GM12891 (cell line): Measurements from ENCODE around the gene CDX2. TPM values are rescaled to one million over a fixed set of nuclear protein-coding genes. Genes with fewer than 3 reads are reported as not detected.
"Not testable (repeated sequence)": the region's sequence is repeated elsewhere in the genome, so short reads cannot be mapped to it uniquely, and the experiment has no call there.

Source experiments
- DNase-seq: peaks from one replicate; pipeline ENCODE4 v3.0.0; 2011; ENCODE audit warnings: low spot score; ENCODE audit not compliant: insufficient read length
- FAIRE-seq: peaks from 2 replicates; lab custom pipeline; 2011; peaks lifted over from hg19 to GRCh38; lab: Jason Lieb, UNC
- PAX5 ChIP-seq: IDR thresholded peaks from 2 replicates; pipeline ENCODE4 v1.6.1; 2011; ENCODE audit warnings: low read length, moderate library complexity, mild to moderate bottlenecking; ENCODE audit not compliant: insufficient read depth, severe bottlenecking
- POLR2A ChIP-seq: IDR thresholded peaks from 2 replicates; pipeline ENCODE4 v1.6.1; 2011; ENCODE audit warnings: low read depth, low read length, control low read depth
- POLR2AphosphoS5 ChIP-seq: IDR thresholded peaks from 2 replicates; pipeline ENCODE4 v1.6.1; 2011; ENCODE audit warnings: low read depth, low read length, control low read depth
- POU2F2 ChIP-seq: IDR thresholded peaks from 2 replicates; pipeline ENCODE4 v1.6.1; 2011; ENCODE audit warnings: low read depth, mild to moderate bottlenecking, control low read depth, low read length, moderate library complexity
- SPI1 ChIP-seq: IDR thresholded peaks from 2 replicates; pipeline ENCODE4 v1.6.1; 2011; ENCODE audit warnings: low read depth, low read length, control low read depth
- TAF1 ChIP-seq: IDR thresholded peaks from 2 replicates; pipeline ENCODE4 v1.6.1; 2011; ENCODE audit warnings: low read depth, low read length, control low read depth
- polyA plus RNA-seq: library from polyadenylated mRNA; unstranded; fragments of >200 nt; gene quantifications from one replicate; pipeline ENCODE4 v1.2.1, GENCODE V29; 2012; ENCODE audit warnings: low read depth, missing spikeins, inconsistent platforms; ENCODE audit not compliant: missing spikeins

Gene CDX2, protein sequence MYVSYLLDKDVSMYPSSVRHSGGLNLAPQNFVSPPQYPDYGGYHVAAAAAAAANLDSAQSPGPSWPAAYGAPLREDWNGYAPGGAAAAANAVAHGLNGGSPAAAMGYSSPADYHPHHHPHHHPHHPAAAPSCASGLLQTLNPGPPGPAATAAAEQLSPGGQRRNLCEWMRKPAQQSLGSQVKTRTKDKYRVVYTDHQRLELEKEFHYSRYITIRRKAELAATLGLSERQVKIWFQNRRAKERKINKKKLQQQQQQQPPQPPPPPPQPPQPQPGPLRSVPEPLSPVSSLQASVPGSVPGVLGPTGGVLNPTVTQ
- not detected for polyA plus RNA-seq

DNA sequence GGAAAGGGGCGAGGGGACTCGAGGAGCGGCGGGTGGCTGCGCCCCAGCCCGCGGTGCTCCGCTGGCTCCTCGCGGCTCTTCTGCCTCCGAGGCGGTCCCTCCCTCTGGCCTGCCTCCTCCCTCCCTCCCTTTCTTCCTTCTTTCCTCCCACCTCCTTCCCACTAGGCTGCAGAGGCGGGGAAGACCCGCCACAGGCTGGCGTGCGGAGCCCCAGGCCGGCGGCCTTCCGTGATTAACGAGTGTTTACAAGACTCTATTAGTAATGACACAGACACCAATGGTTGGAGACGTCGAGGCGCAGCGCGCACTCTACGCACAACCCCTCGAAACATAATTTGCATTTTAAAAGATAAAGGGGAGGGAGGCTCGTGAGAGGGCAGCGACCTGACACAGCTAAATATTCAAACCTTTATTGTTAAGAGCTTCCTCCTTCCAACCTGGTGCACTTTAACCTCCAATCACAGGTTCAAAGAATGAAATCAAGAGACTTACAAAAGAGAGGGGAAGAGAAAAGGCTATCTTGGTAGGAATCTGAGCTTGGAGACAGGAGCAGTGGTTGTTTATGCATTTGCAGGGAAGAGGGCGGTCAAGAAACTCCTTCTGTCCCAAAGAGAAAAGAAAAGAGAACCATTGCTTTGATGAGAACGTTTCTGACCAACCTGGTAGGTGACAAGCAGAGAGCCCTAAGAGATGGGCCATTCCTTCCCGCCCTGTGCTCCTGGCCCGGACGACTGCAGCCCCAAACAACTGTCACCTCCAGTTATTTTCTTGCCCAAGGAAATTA, at the start of gene CDX2:
Gene CDX2 (minus strand): TSS at position 234 of the 784 bp plus-strand sequence. CDS start 309 bp downstream, outside the sequence.
- FAIRE-seq (no peak), DNase-seq (no peak)
- no peak for TF ChIP-seq POLR2A
- no peak for TF ChIP-seq SPI1
- TF ChIP-seq POLR2AphosphoS5: no peak
- no peak for TF ChIP-seq PAX5
- TF ChIP-seq POU2F2: no peak
- no peak for TF ChIP-seq TAF1

DNA sequence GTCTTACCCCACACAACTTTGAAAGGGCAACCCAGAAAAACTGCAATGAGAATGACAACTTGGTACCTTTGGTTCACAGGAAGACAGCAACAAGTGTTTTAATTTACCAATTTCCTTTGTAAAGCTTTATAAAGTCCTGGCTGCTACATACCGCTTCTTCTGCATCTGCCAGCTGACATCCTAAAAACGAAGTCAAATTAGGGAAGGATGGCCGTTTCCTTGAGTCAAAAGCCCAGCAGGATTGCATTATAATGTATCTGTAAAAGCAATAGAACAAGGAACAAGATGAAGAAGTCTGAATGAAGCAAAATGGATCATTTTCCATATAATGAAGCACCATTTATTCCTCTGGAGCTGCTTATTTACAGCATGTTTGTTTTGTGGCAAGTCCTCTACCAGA, 45.2 kb upstream of the CDX2 start:
- DNase-seq (no peak), FAIRE-seq (no peak)
- TF ChIP-seq PAX5 (no peak), POLR2A (no peak), TAF1 (no peak), POU2F2 (no peak), POLR2AphosphoS5 (no peak), SPI1 (no peak)

DNA sequence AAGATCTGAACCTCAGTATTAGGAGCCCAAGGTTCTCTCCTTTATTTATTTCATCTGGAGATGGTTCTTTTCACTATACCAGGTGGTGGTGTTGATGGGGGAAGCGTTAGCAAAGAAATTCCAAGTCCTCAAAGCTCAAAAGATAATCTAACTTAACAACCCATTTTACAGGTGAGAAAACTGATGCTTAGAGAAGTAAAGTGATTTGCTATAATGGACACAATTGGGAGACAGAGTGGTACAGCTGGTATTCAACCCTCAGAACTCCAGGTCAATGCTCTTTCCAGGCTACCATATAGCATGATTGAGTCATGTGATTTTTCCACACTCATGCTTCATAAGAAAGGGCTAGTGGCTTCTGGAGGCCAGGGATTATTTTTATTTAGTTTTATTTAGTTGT, 44.4 kb upstream of the CDX2 start:
- TF ChIP-seq TAF1 (no peak), PAX5 (no peak), POLR2A (no peak), POU2F2 (no peak), POLR2AphosphoS5 (no peak), SPI1 (no peak)
- DNase-seq (no peak), FAIRE-seq (no peak)

DNA sequence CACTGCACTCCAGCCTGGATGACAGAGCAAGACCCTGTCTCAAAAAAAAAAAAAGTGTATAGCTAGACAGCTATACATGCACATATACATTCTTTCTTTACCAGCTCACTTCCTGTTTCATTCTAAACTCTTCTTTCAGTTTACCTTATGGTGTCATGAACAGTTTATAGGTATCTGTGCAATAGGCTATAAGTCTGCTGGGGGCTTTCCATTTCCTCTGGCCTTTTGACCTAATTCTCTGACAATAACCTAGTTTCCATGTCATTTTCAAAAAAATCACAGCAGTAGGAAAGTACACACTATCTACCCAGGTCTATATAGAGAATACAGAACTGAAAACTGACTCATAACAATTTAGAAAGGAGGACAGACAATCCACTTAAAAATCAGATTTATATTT, 43.8 kb upstream of the CDX2 start:
- DNase-seq (no peak), FAIRE-seq (peak; percentile 81)
- TF ChIP-seq PAX5 (no peak), TAF1 (no peak), POU2F2 (no peak), SPI1 (peak; percentile 72), POLR2A (no peak), POLR2AphosphoS5 (no peak)

DNA sequence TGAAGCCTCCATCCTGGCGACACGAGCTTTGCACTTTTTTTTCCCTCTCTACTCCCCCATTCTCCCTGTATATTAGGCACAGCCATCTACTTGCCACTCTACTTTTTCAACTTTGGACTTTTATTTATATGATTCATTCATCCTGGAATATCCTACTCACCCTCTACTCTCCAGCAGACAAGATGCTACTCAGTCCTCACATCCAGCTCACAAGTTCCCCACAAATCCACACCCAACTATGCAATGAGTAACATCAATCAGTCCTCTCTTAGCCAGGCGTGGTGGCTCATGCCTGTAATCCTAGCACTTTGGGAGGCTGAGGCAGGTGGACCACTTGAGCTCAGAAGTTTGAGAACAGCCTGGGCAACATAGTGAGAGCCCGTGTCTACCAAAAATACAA, 43.3 kb upstream of the CDX2 start:
- TF ChIP-seq POLR2AphosphoS5 (no peak), TAF1 (no peak), SPI1 (no peak), POLR2A (no peak), PAX5 (no peak), POU2F2 (no peak)
- no peak for FAIRE-seq

DNA sequence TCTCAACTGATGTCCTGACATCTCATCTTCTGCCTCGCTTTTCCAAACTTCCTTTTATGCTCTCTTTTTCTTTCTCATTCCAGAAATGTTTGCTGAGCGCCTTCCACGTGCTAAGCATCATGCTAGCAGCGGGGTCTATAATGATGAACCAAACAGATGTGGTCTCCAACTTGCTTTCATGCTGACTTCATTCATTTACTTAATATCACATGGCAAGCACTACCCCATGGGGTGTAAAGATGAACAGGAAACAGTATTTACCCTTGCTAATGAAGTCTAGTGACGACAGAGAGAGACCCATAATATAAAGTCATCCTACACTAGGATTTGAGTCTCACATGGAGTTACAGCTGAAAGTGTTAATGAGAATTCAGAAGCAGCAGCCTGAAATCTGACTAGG, 40.9 kb upstream of the CDX2 start:
- DNase-seq (no peak), FAIRE-seq (no peak)
- TF ChIP-seq SPI1: no peak
- no peak for TF ChIP-seq POU2F2
- TF ChIP-seq POLR2A: no peak
- no peak for TF ChIP-seq TAF1
- TF ChIP-seq POLR2AphosphoS5: no peak
- TF ChIP-seq PAX5: no peak

More for the DNA sequence above, 43.3 kb upstream of the CDX2 start:
- no peak for DNase-seq

DNA sequence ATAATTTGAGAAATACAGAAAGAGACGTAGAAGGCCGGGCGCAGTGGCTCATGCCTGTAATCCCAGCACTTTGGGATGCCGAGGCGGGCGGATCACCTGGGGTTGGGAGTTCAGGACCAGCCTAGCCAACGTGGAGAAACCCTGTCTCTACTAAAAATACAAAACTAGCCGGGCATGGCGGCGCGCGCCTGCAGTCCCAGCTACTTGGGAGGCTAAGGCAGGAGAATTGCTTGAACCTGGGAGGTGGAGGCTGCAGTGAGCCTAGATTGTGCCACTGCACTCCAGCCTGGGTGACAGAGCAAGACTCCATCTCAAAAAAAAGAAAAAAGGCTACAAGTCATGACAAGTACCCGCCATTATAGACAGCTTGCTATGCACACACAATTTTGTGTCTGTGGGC, 35.9 kb upstream of the CDX2 start:
- DNase-seq, FAIRE-seq: not testable (repeated sequence)

DNA sequence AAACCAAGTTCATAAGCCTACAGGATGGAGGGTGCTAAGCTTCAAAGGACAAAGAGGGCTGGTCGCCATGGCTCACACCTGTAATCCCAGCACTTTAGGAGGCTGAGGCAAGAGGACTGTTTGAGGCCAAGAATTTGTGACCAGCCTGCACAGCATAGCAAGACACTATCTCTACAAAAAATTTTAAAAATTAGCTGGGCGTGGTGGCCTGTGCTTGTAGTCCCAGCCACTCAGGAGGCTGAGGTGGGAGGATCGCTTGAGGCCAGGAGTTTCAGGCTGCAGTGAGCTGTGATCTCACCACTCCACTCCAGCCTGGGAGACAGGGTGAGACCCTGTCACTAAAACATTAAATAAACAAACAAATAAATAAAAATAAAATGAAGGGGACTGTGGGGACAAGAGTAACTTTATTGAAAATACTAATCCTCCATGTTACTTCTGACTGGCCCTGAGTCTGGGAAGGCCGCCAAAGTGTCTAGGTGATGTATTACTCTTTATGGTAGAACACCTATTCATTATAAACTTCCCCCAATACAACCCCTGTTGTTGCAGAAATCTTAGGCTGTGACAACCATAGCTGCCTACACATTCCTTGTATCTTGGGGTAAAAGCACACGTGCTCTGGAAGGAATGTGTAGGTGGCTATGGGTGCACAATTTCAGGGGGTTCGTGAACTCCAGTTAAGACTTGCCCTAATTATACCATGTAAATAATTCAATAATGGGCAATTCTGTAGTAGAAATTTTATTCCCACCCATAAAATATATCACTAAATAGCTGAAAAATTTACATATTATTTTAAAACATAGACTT, 34.0 kb upstream of the CDX2 start:
- DNase-seq (no peak), FAIRE-seq (peak; percentile 45)
- TF ChIP-seq TAF1 (no peak), POLR2A (no peak), POLR2AphosphoS5 (no peak), POU2F2 (no peak)
